Peyer's patch (tissue), 4 donors: ENCODE data around the gene FEZ2. TPM values are rescaled to one million over a fixed set of nuclear protein-coding genes. Genes with fewer than 3 reads are reported as not detected.

ENCODE experiments used
- DNase-seq, 3 donors: peaks; one replicate each; pipeline ENCODE4 v3.0.0-alpha.2; 2017 to 2019
- H3K27ac ChIP-seq, 4 donors: fragments of 200-600 bp; sonication (generic); one replicate each; pipeline ENCODE4 v1.5.1; 2016 to 2019
- H3K27me3 ChIP-seq, 2 donors: fragments of 200-600 bp; sonication (generic); one replicate each; pipeline ENCODE4 v1.5.1; 2019
- H3K36me3 ChIP-seq, 3 donors: fragments of 200-600 bp; sonication (generic); one replicate each; pipeline ENCODE4 v1.5.1; 2016 to 2019
- H3K4me1 ChIP-seq, 4 donors: fragments of 200-600 bp; sonication (generic); one replicate each; pipeline ENCODE4 v1.5.1; 2016 to 2019
- H3K4me3 ChIP-seq, 4 donors: fragments of 200-600 bp; sonication (generic); 1 replicate in 3 of 4; 2 replicates in 1 of 4; pipeline ENCODE4 v1.5.1; 2016 to 2019; ENCODE audit warnings: mild to moderate bottlenecking in 1 of 4
- H3K9me3 ChIP-seq, 4 donors: fragments of 200-600 bp; sonication (generic); one replicate each; pipeline ENCODE4 v1.5.1; 2016 to 2019; ENCODE audit warnings: mild to moderate bottlenecking in 1 of 4
- CTCF ChIP-seq, 6 experiments: fragments of 450-650 bp in 4 of 6; fragments of 200-600 bp in 2 of 6; sonication (generic) in 1 of 6; IDR thresholded peaks; one replicate each; pipeline ENCODE4 v1.5.1; 2017 to 2019; ENCODE audit warnings: antibody characterized with exemption in 6 of 6, mild to moderate bottlenecking in 3 of 6, moderate library complexity in 1 of 6
- POLR2A ChIP-seq, 2 donors: fragments of 450-650 bp; IDR thresholded peaks; one replicate each; pipeline ENCODE4 v1.5.1; 2017; ENCODE audit warnings: antibody characterized with exemption in 2 of 2, mild to moderate bottlenecking in 2 of 2, moderate library complexity in 2 of 2
- total RNA-seq, 4 donors: library from RNA; depleted of rRNA; stranded (reverse); fragments of >200 nt; gene quantifications; one replicate each; pipeline ENCODE4 v1.1.0, GENCODE V29; 2016

Gene FEZ2
- total RNA-seq, 4 donors from 2014 or later: 53.4 to 97.4 (median 64.4) TPM

DNA sequence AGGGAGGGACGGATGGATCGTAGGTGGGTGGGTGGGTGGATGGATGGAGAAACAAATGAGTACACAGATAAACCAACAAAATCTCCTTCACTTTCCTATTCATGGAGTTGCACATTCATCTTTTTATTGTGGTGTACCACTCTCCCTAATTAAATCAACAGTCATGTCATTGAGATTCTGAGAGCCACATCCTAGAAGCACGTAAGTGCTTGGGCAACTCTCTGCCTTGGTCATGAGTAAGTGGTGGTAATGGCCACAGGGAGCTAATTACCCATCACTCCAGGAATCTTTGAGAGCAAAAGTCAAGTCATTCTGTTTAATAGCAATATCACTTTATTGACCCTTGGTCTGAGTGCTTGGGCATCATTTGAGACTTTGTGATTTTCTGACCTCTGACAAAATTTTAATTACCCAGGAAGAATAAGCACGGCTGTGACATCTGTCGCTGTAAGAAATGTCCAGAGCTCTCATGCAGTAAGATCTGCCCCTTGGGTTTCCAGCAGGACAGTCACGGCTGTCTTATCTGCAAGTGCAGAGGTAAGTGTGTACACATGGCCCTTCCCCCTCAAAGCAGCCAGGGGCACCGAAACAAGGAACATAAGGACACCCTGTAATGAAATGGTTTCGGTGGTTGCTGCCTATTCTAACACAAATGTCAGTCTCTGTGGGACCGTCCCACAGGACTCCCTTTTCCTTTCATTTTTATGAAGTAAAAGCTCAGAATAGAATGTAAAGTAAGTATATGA is 85.9 kb downstream of the FEZ2 start:
- DNase-seq: no peak
- H3K27ac ChIP-seq: no peak overlapping the region
- H3K36me3 ChIP-seq: peaks cover 0 to 50% (median 0%) of the 10 kb centered on the region in 3 donors

DNA sequence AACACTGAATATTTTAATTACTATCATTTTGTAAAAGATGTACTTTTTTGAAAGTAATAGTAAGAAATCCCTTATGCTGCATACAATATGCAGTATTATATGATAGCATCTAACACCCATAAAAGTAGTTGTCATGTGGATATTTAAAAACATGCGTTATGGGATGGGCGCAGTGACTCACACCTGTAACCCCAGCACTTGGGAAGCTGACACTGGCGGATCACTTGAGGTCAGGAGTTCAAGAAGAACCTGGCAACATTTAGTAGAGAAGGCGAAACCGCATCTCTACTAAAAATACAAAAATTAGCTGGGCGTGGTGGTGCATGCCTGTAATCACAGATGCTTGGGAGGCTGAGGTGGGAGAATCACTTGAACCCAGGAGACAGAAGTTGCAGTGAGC is 88.9 kb downstream of the FEZ2 start:
- H3K36me3 ChIP-seq: peaks cover 0 to 21% (median 0%) of the 10 kb centered on the region in 3 donors

More for the DNA sequence above, 85.9 kb downstream of the FEZ2 start:
- Histone ChIP-seq H3K4me1 (no peaks in the 10 kb centered on the region), H3K4me3 (no peak overlapping the region), H3K9me3 (no peaks in the 10 kb centered on the region), H3K27me3 (no peaks in the 10 kb centered on the region)
- TF ChIP-seq CTCF (IDR thresholded peaks at IDR 0.05) (no peak), POLR2A (IDR thresholded peaks at IDR 0.05) (no peak)

GRCh38 chr2:36507408-36507812 is 90.6 kb downstream of the FEZ2 start:
- no peaks in the 10 kb centered on the region for H3K27me3 ChIP-seq
- H3K4me3 ChIP-seq: no peak overlapping the region
- H3K4me1 ChIP-seq: no peaks in the 10 kb centered on the region
- no peaks in the 10 kb centered on the region for H3K9me3 ChIP-seq
- H3K36me3 ChIP-seq: peaks cover 0 to 6% (median 0%) of the 10 kb centered on the region in 3 donors
- H3K27ac ChIP-seq: no peak overlapping the region
- peak in 1 of 3 donors; percentile 66 for DNase-seq
- peak in 4 of 6 experiments; percentile 46 to 65 (median 62) for TF ChIP-seq CTCF (IDR thresholded peaks at IDR 0.05)
- no peak for TF ChIP-seq POLR2A (IDR thresholded peaks at IDR 0.05)

More for the DNA sequence above, 88.9 kb downstream of the FEZ2 start:
- Histone ChIP-seq H3K27ac (no peak overlapping the region), H3K9me3 (no peaks in the 10 kb centered on the region), H3K27me3 (no peaks in the 10 kb centered on the region), H3K4me3 (no peak overlapping the region), H3K4me1 (no peaks in the 10 kb centered on the region)
- no peak for DNase-seq
- TF ChIP-seq CTCF (IDR thresholded peaks at IDR 0.05) (no peak), POLR2A (IDR thresholded peaks at IDR 0.05) (no peak)

Other genes starting within 250 kb of the FEZ2 start
- 100 to 1,000 TPM in 1 of 4 donors, 10 to 100 TPM in 3; 29.9 to 181 (median 63.6) TPM for gene CRIM1, start 242.4 kb downstream of the FEZ2 start, total RNA-seq
- 1 to 10 TPM; 1.2 to 5.0 (median 3.8) TPM for gene VIT, start 98.5 kb upstream of the FEZ2 start, total RNA-seq